Lung (tissue), 12 donors: ENCODE measurements around the gene CSMD2. TPM values are rescaled to one million over a fixed set of nuclear protein-coding genes. Genes with fewer than 3 reads are reported as not detected.

Source experiments
- ATAC-seq: fragments of 200-7000 bp; cut with Tn5 transposase; one replicate; pipeline ENCODE4 v1.9.1; 2020; ENCODE audit warnings: moderate number of reproducible peaks; ENCODE audit not compliant: insufficient read depth, low FRiP score
- DNase-seq, 3 donors: peaks; one replicate each; pipeline ENCODE4 v3.0.0-alpha.2; 2013 to 2017
- H3K27ac ChIP-seq, 2 donors: one replicate each; pipeline ENCODE4 v1.5.1; 2013; ENCODE audit warnings: mild to moderate bottlenecking in 2 of 2, moderate library complexity in 2 of 2, control low read depth in 1 of 2, inconsistent platforms in 1 of 2, low read depth in 1 of 2, low read length in 1 of 2
- H3K27me3 ChIP-seq, 3 donors: one replicate each; pipeline ENCODE4 v1.5.1; 2013; ENCODE audit warnings: low read length in 2 of 3; ENCODE audit not compliant: control insufficient read depth in 3 of 3, insufficient read depth in 3 of 3
- H3K36me3 ChIP-seq, 4 donors: one replicate each; pipeline ENCODE4 v1.5.1; 2013; ENCODE audit warnings: low read length in 4 of 4, mild to moderate bottlenecking in 1 of 4, moderate library complexity in 1 of 4; ENCODE audit not compliant: control insufficient read depth in 4 of 4, insufficient read depth in 4 of 4
- H3K4me1 ChIP-seq, 5 donors: one replicate each; pipeline ENCODE4 v1.5.1; 2013; ENCODE audit warnings: low read length in 5 of 5, mild to moderate bottlenecking in 2 of 5, moderate library complexity in 1 of 5; ENCODE audit not compliant: control insufficient read depth in 5 of 5, insufficient read depth in 5 of 5
- H3K4me3 ChIP-seq: one replicate; pipeline ENCODE4 v1.5.1; 2013; ENCODE audit warnings: mild to moderate bottlenecking, control low read depth, moderate library complexity
- H3K9ac ChIP-seq, 2 donors: one replicate each; pipeline ENCODE4 v1.5.1; 2013; ENCODE audit warnings: low read length in 2 of 2, control low read depth in 1 of 2; ENCODE audit not compliant: insufficient read depth in 1 of 2
- H3K9me3 ChIP-seq, 4 donors: one replicate each; pipeline ENCODE4 v1.5.1; 2013; ENCODE audit warnings: low read length in 3 of 4, mild to moderate bottlenecking in 1 of 4, moderate library complexity in 1 of 4; ENCODE audit not compliant: control insufficient read depth in 4 of 4, insufficient read depth in 3 of 4
- WGBS, 2 donors: extraction: QIAGEN DNeasy Blood & Tissue Kit; methylation state at CpG; one replicate each; pipeline ENCODE4 v1.1.7; 2013; 5-methylcytosine and 5-hydroxymethylcytosine counted together
- polyA plus RNA-seq, 2 donors: library from polyadenylated mRNA; stranded (reverse); fragments of 200-250 nt; gene quantifications; one replicate each; pipeline ENCODE4 v1.2.1, GENCODE V29; 2013
- total RNA-seq, 2 donors: library from RNA; depleted of rRNA in 1 of 2; stranded (reverse); fragments of >200 nt in 1 of 2; gene quantifications; one replicate each; pipeline ENCODE4 v1.2.1, GENCODE V29; 2014 to 2021
- TF ChIP-seq, protein P1 (sequence below): IDR thresholded peaks from 2 replicates; pipeline ENCODE4 v1.5.1; 2012; ENCODE audit warnings: mild to moderate bottlenecking; ENCODE audit errors: control extremely low read depth, extremely low read depth
- donor health status: control.
- donor health status: control.
- donor health status: Bipolar disorder and iron deficiency.
- donor health status: healthy.
- donor health status: DM: yes; HTN: yes; CAD: no.

CSMD2 gene
- total and polyA plus RNA-seq, 4 donors, result 0.11 to 1.2 (median 0.39) TPM

DNA sequence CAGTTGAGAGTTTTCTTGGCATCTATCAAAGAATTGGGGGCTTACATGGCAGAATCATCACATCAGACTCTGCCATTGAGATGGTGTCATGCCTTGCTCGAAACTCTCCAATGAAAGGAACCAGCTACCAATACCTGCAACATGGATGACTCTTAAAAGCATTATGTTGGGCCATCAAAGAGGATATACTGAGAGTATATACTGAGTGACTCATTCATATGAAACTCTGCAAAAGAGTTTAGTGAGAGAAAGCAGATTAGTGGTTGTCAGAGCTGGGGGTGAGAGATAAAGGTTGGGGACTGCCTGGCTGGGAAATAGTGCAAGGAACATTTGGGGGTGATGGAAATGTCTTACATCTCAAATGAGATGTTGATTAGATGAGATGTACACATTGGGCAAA lies 315.8 kb downstream of the CSMD2 start:
- H3K4me3 ChIP-seq, result no peak overlapping the region
- TF ChIP-seq, protein P1, sequence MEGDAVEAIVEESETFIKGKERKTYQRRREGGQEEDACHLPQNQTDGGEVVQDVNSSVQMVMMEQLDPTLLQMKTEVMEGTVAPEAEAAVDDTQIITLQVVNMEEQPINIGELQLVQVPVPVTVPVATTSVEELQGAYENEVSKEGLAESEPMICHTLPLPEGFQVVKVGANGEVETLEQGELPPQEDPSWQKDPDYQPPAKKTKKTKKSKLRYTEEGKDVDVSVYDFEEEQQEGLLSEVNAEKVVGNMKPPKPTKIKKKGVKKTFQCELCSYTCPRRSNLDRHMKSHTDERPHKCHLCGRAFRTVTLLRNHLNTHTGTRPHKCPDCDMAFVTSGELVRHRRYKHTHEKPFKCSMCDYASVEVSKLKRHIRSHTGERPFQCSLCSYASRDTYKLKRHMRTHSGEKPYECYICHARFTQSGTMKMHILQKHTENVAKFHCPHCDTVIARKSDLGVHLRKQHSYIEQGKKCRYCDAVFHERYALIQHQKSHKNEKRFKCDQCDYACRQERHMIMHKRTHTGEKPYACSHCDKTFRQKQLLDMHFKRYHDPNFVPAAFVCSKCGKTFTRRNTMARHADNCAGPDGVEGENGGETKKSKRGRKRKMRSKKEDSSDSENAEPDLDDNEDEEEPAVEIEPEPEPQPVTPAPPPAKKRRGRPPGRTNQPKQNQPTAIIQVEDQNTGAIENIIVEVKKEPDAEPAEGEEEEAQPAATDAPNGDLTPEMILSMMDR, result no peak
- ATAC-seq (no peak), DNase-seq (no peak)
- H3K4me1 ChIP-seq, result no peaks in the 10 kb centered on the region
- H3K9ac ChIP-seq, result no peak overlapping the region
- H3K9me3 ChIP-seq, result no peaks in the 10 kb centered on the region
- no peak overlapping the region for H3K27ac ChIP-seq
- no peaks in the 10 kb centered on the region for H3K36me3 ChIP-seq
- H3K27me3 ChIP-seq, result peaks cover 0 to 4% (median 2%) of the 10 kb centered on the region in 3 donors
- WGBS, 2 donors, result 77 to 88% methylated on average over 1 of the region's 1 CpG

DNA sequence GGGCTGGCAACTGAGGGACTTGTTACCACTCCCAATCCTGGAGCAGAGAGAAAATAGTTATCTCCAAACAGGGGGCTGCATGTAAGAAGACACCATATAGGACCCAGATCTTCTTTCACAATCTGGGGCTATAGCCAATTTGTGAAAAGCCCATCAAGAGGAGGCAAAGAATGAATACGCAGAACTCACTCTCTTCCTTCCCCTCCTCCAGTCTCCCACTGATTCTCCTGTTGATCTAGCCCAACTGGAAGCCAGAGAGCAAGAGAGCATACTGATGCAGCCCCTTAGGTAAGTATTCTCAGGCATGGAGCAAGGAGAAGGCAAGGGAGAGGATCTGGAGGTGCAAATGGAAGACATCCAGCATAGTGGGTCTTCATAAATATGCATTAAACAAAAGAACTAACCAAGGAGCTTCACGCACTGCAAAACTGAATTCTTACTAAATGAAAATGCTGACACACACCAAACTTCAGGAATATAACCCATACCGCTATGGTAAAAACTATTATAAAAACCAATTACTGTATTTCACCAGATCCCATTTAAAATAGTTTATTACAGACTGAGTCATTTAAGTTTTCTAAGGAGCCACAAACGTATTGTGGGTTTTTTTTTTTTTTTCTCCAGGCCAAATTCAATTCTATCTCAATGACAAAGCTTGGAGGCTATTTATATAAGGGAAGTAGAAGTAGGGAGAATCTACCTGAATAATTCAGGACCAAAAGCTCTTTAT lies 316.7 kb downstream of the CSMD2 start:
- Histone ChIP-seq H3K9ac (no peak overlapping the region), H3K4me1 (no peaks in the 10 kb centered on the region), H3K36me3 (no peaks in the 10 kb centered on the region), H3K27me3 (peaks cover 0 to 4% (median 2%) of the 10 kb centered on the region in 3 donors), H3K4me3 (no peak overlapping the region), H3K9me3 (no peaks in the 10 kb centered on the region), H3K27ac (no peak overlapping the region)
- 50 to 52% methylated on average over 4 of the region's 4 CpGs for WGBS, 2 donors
- TF ChIP-seq, protein P1, result no peak
- DNase-seq (no peak), ATAC-seq (no peak)

DNA sequence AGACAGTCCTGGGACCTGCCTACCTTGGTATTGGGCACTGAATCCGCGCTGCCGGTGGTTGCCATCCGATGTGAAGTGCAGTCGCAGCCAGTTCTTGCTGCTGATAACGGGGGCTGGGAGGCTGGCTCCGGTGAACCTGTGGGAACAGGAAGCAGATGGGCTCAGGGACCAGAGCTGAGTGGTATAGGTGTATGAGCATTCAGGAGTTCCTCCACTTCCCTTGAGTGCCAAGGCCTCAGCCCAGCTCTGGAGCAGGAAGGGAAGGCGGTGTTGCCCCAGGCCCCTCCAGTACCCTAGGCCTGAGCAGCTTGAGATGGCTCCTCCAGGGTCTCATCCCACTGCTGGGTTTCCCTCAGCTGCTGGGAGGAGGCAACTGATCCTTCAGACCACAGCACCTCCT lies 318.2 kb downstream of the CSMD2 start:
- 89 to 91% methylated on average over 8 of the region's 8 CpGs for WGBS, 2 donors
- TF ChIP-seq, protein P1, result no peak
- H3K9ac ChIP-seq, result no peak overlapping the region
- H3K27ac ChIP-seq, result no peak overlapping the region
- no peak for ATAC-seq
- H3K4me3 ChIP-seq, result no peak overlapping the region
- H3K4me1 ChIP-seq, result no peaks in the 10 kb centered on the region
- no peaks in the 10 kb centered on the region for H3K9me3 ChIP-seq
- no peaks in the 10 kb centered on the region for H3K36me3 ChIP-seq
- DNase-seq, result no peak
- peaks cover 0 to 4% (median 2%) of the 10 kb centered on the region in 3 donors for H3K27me3 ChIP-seq

DNA sequence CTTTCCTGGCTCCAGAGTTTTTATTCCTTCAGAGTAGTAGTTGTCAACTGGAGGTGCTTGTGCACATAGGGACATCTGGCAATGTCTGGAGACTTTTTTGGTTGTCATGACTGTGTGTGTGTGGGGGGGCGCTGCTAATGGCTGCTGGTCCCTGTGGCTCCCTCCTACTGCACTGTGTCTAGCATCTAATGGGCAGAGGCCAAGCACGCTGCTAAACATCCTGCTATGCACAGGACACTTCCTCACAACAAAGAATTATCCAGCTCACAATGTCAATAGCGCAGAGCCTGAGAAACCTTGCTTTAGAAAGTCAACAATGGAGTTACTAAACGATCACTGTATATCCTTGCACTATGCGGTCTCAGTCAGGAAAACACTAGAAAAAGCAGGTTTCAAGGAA lies 320.9 kb downstream of the CSMD2 start:
- Histone ChIP-seq H3K9ac (no peak overlapping the region), H3K27ac (no peak overlapping the region), H3K27me3 (peaks cover 0 to 3% (median 2%) of the 10 kb centered on the region in 3 donors), H3K9me3 (no peaks in the 10 kb centered on the region), H3K36me3 (no peaks in the 10 kb centered on the region), H3K4me3 (no peak overlapping the region), H3K4me1 (peaks cover 0 to 2% (median 0%) of the 10 kb centered on the region in 5 donors)
- WGBS, 2 donors, result 60 to 67% methylated on average over 5 of the region's 5 CpGs
- TF ChIP-seq, protein P1, result no peak
- no peak for DNase-seq
- ATAC-seq, result no peak
